HepG2 (cell line): ENCODE measurements around the gene PCDH10. TPM values are rescaled to one million over a fixed set of nuclear protein-coding genes. Genes with fewer than 3 reads are reported as not detected.

Experiments
- ATAC-seq: fragments of 200-7000 bp; cut with Tn5 transposase; 3 replicates; pipeline ENCODE4 v1.9.1; 2020; ENCODE audit warnings: mild to moderate bottlenecking, moderate library complexity
- BruUV-seq: library from RNA; stranded (reverse); fragments of 400-500 nt; replicated peaks from 2 replicates; lab custom pipeline; 2021; lab: Mats Ljungman, UMichigan
- CTCF ChIA-PET: fragments of 300-600 bp; formaldehyde crosslinking; extraction: SDS; loops from one replicate; lab custom pipeline; 2021; ENCODE audit warnings: low total read pairs, inconsistent platforms, low intra/inter-chr PET ratio; lab: Yijun Ruan, JAX
- POLR2A ChIA-PET: fragments of 350-600 bp; sonication (Branson Sonifier 250); formaldehyde crosslinking; loops from one replicate; lab custom pipeline; 2020; ENCODE audit warnings: antibody characterized with exemption, inconsistent platforms; lab: Yijun Ruan, JAX
- DNase-seq: peaks from one replicate; pipeline ENCODE4 v3.0.0-alpha.2; 2015; ENCODE audit warnings: low spot score
- FAIRE-seq: peaks from 3 replicates; lab custom pipeline; 2011; peaks lifted over from hg19 to GRCh38; lab: Jason Lieb, UNC
- H2AFZ ChIP-seq: one replicate; pipeline ENCODE4 v1.6.1; 2011; ENCODE audit warnings: low read length, inconsistent platforms
- H3K27ac ChIP-seq: fragments of 300-600 bp; 3 replicates; pipeline ENCODE4 v1.8.0; 2011; ENCODE audit warnings: mixed run types, mild to moderate bottlenecking, mixed read lengths, low read length, inconsistent platforms; ENCODE audit not compliant: insufficient read depth; ENCODE audit errors: extremely low read length
- H3K27me3 ChIP-seq, 2 experiments: fragments of 200-600 bp in 1 of 2; 2 replicates in 1 of 2; 3 replicates in 1 of 2; pipeline versions ENCODE4 v1.6.0 to v1.8.0; 2011; ENCODE audit warnings: low read length in 2 of 2, mild to moderate bottlenecking in 2 of 2, moderate library complexity in 2 of 2, inconsistent platforms in 1 of 2; ENCODE audit not compliant: insufficient read depth in 2 of 2, control insufficient read depth in 1 of 2
- H3K36me3 ChIP-seq, 2 experiments: fragments of 200-600 bp in 1 of 2; replicated peaks in 1 of 2; 2 replicates in 1 of 2; 3 replicates in 1 of 2; pipeline versions ENCODE4 v1.5.1 to v1.8.0; 2011; ENCODE audit warnings: low read length in 2 of 2, inconsistent platforms in 1 of 2; ENCODE audit not compliant: insufficient read depth in 2 of 2, control insufficient read depth in 1 of 2
- H3K4me1 ChIP-seq: 2 replicates; pipeline ENCODE4 v1.5.1; 2012; ENCODE audit warnings: low read length, inconsistent platforms; ENCODE audit not compliant: insufficient read depth
- H3K4me2 ChIP-seq: 2 replicates; pipeline ENCODE4 v1.6.0; 2011; ENCODE audit warnings: low read depth, low read length, inconsistent platforms
- H3K4me3 ChIP-seq, 3 experiments: fragments of 200-600 bp in 1 of 3; sonication (generic), shearing (Covaris generic) in 1 of 3; replicated peaks in 1 of 3; 2 replicates each; pipeline ENCODE4 v1.5.1; 2011 to 2016; ENCODE audit warnings: low read length in 3 of 3, inconsistent platforms in 2 of 3, low read depth in 2 of 3, mild to moderate bottlenecking in 2 of 3, control low read depth in 1 of 3, mixed read lengths in 1 of 3; ENCODE audit not compliant: insufficient read depth in 1 of 3
- H3K79me2 ChIP-seq: one replicate; pipeline ENCODE4 v1.6.1; 2011; ENCODE audit warnings: low read length, inconsistent platforms; ENCODE audit not compliant: insufficient read depth
- H3K9ac ChIP-seq: 2 replicates; pipeline ENCODE4 v1.6.0; 2011; ENCODE audit warnings: mild to moderate bottlenecking, low read depth, low read length, inconsistent platforms; ENCODE audit not compliant: insufficient read depth
- H3K9me3 ChIP-seq: 2 replicates; pipeline ENCODE4 v1.5.1; 2012; ENCODE audit warnings: mild to moderate bottlenecking, low read length
- H4K20me1 ChIP-seq: 2 replicates; pipeline ENCODE4 v1.6.0; 2011; ENCODE audit warnings: inconsistent platforms, mild to moderate bottlenecking, low read length, moderate library complexity; ENCODE audit not compliant: insufficient read depth
- BRF2 ChIP-seq: sonication (generic); formaldehyde crosslinking; IDR thresholded peaks from 2 replicates; pipeline ENCODE4 v1.8.1; 2022; ENCODE audit warnings: mild to moderate bottlenecking, missing genetic modification reagents
- FIP1L1 ChIP-seq: fragments of 200-400 bp; formaldehyde crosslinking; IDR thresholded peaks from 2 replicates; pipeline ENCODE4 v1.6.1; 2018; ENCODE audit warnings: low read depth, mild to moderate bottlenecking, low read length, moderate library complexity, borderline replicate concordance; ENCODE audit not compliant: insufficient read depth
- GRHL1 ChIP-seq: sonication (generic); formaldehyde crosslinking; conservative IDR thresholded peaks from 2 replicates; pipeline ENCODE4 v1.8.0; 2022; ENCODE audit warnings: missing genetic modification reagents
- HOXD1 ChIP-seq: sonication (generic); formaldehyde crosslinking; IDR thresholded peaks from 2 replicates; pipeline ENCODE4 v1.5.0; 2020; ENCODE audit warnings: missing genetic modification reagents
- PRDM4 ChIP-seq: sonication (generic); formaldehyde crosslinking; IDR thresholded peaks from 2 replicates; pipeline ENCODE4 v1.9.0; 2021; ENCODE audit warnings: missing genetic modification reagents, borderline replicate concordance
- RFX5 ChIP-seq: IDR thresholded peaks from 2 replicates; pipeline ENCODE4 v1.6.1; 2011; ENCODE audit warnings: low read depth, low read length, improper control_type of control experiment
- RXRA ChIP-seq: sonication (generic); formaldehyde crosslinking; IDR thresholded peaks from 2 replicates; pipeline ENCODE4 v1.5.1; 2020; ENCODE audit warnings: missing genetic modification reagents
- ZBTB37 ChIP-seq: sonication (generic); formaldehyde crosslinking; IDR thresholded peaks from 2 replicates; pipeline ENCODE4 v1.4.0; 2020; ENCODE audit warnings: mild to moderate bottlenecking, missing genetic modification reagents
- ZFP36 ChIP-seq: fragments of 150-350 bp; IDR thresholded peaks from 2 replicates; pipeline ENCODE4 v1.6.1; 2018; ENCODE audit warnings: borderline replicate concordance, low read length, low read depth; ENCODE audit not compliant: partially characterized antibody
- ZNF180 ChIP-seq: sonication (generic); formaldehyde crosslinking; IDR thresholded peaks from 2 replicates; pipeline ENCODE4 v1.4.0; 2020; ENCODE audit warnings: low read depth, missing genetic modification reagents, borderline replicate concordance
- ZNF563 ChIP-seq: sonication (generic); formaldehyde crosslinking; IDR thresholded peaks from 2 replicates; pipeline ENCODE4 v1.8.0; 2022; ENCODE audit warnings: mild to moderate bottlenecking, moderate library complexity, missing genetic modification reagents
- ZNF850 ChIP-seq: sonication (generic); formaldehyde crosslinking; conservative IDR thresholded peaks from 2 replicates; pipeline ENCODE4 v1.9.0; 2021; ENCODE audit warnings: mild to moderate bottlenecking, missing genetic modification reagents
- in situ Hi-C: cut with HindIII; loops from 2 replicates; pipeline ENCODE4 v1.10.0; 2017; ENCODE audit warnings: low pct_unique_long_range_greater_than_20kb; ENCODE audit not compliant: extremely low pct_ligation_motif_present
- intact Hi-C: fragments of 100-400 bp; cut with micrococcal nuclease; formaldehyde crosslinking; loops from one replicate; pipeline ENCODE4 v1.10.0; 2022; ENCODE audit not compliant: unreplicated experiment
- polyA plus RNA-seq, 8 experiments: library from polyadenylated mRNA; depleted of rRNA in 3 of 8; stranded (reverse) in 7 of 8; unstranded in 1 of 8; fragments of >200 nt; fragmentation: Illumina TruSeq in 4 of 8; extraction: Trizol in 4 of 8; gene quantifications; 2 replicates each; pipeline versions ENCODE4 v1.2.1 to v1.2.3, GENCODE V29; 2011 to 2016; ENCODE audit warnings: low read depth in 4 of 8, missing spikeins in 1 of 8, mixed read lengths in 1 of 8; ENCODE audit not compliant: insufficient read depth in 1 of 8
- total RNA-seq, 5 experiments: library from RNA; depleted of rRNA; stranded (reverse); fragments of >200 nt; fragmentation: Illumina TruSeq; extraction: Trizol; gene quantifications; 2 replicates each; pipeline ENCODE4 v1.2.3, GENCODE V29; 2016; ENCODE audit warnings: low read depth in 1 of 5

Gene PCDH10
- total and polyA plus RNA-seq, 2 of the 13 experiments (the other 11 are each of a cell fraction or from before 2014, with no cell fraction given): not detected

GRCh38 chr4:133145241-133145640, 3.9 kb upstream of the PCDH10 start:
- in situ Hi-C loops: loop anchor here (10.0 kb wide), 1 partner anchor 340 kb away; no protein-coding TSS in a partner anchor
- ATAC-seq (no peak), DNase-seq (no peak), FAIRE-seq (no peak)
- ChIA-PET POLR2A (no interaction called here), CTCF (no interaction called here)
- Histone ChIP-seq H2AFZ (no peak overlapping the region), H3K27ac (no peak overlapping the region), H3K9ac (no peak overlapping the region), H3K27me3 (peaks cover 0 to 8% of the 10 kb centered on the region in 2 experiments; a peak in 1 of 5 replicates), H4K20me1 (no peaks in the 10 kb centered on the region), H3K36me3 (no peaks in the 10 kb centered on the region), H3K4me1 (no peaks in the 10 kb centered on the region), H3K9me3 (no peaks in the 10 kb centered on the region), H3K4me3 (no peak overlapping the region), H3K4me2 (no peak overlapping the region), H3K79me2 (no peaks in the 10 kb centered on the region)
- TF ChIP-seq PRDM4 (CRISPR knock-in tag): no peak
- TF ChIP-seq ZNF850 (CRISPR knock-in tag): no peak
- no peak for TF ChIP-seq ZBTB37
- TF ChIP-seq RFX5: no peak
- no peak for TF ChIP-seq HOXD1 (CRISPR knock-in tag)
- no peak for TF ChIP-seq BRF2
- TF ChIP-seq GRHL1 (CRISPR knock-in tag): no peak
- no peak for TF ChIP-seq ZNF180 (CRISPR knock-in tag)
- TF ChIP-seq FIP1L1: no peak
- no peak for TF ChIP-seq ZFP36
- no peak for TF ChIP-seq RXRA (CRISPR knock-in tag)
- TF ChIP-seq ZNF563 (CRISPR knock-in tag): no peak
- intact Hi-C loops: no loop called here
- no TSS peak for BruUV-seq
